ENCODE measurements around the gene CDC25A.
"Not testable (repeated sequence)": the region's sequence is repeated elsewhere in the genome, so short reads cannot be mapped to it uniquely, and the experiment has no call there.

The CDC25A gene

GRCh38 chr3:48215876-48216275 lies 27.7 kb upstream of the CDC25A start:
- Histone ChIP-seq H3F3A (ENCODE audit: control insufficient read depth, insufficient read depth) (no peaks in the 10 kb centered on the region), H3K36me3 (ENCODE audit: control insufficient read depth, low read length) (no peaks in the 10 kb centered on the region), H3K9me3 (ENCODE audit: control insufficient read depth, insufficient read depth, low read length) (no peaks in the 10 kb centered on the region), H3K4me1 (ENCODE audit: control insufficient read depth, low read length) (no peaks in the 10 kb centered on the region), H3K27ac (ENCODE audit: low read depth, low read length) (no peak overlapping the region), H3K4me3 (ENCODE audit: low read length) (no peak overlapping the region), H3K4me2 (ENCODE audit: low read length) (no peak overlapping the region), H3K27me3 (ENCODE audit: control insufficient read depth, low read length) (peaks cover 4% of the 10 kb centered on the region; the same call in 1 of the 2 replicates), H3K79me2 (ENCODE audit: control insufficient read depth, low read length) (no peaks in the 10 kb centered on the region), H3K9me2 (replicated peaks; ENCODE audit: control insufficient read depth, low read length) (no peaks in the 10 kb centered on the region), H4K20me1 (ENCODE audit: control insufficient read depth, insufficient read depth, low read depth, low read length) (no peaks in the 10 kb centered on the region)
- TF ChIP-seq CTCF (IDR thresholded peaks at IDR 0.05; ENCODE audit: low read depth, low read length, poor library complexity, severe bottlenecking) (no peak), EZH2phosphoT487 (IDR thresholded peaks at IDR 0.05; ENCODE audit: borderline replicate concordance, low read length) (no peak)

- TF ChIP-seq CTCF (IDR thresholded peaks at IDR 0.05; ENCODE audit: low read depth, low read length, poor library complexity, severe bottlenecking) (no peak), EZH2phosphoT487 (IDR thresholded peaks at IDR 0.05; ENCODE audit: borderline replicate concordance, low read length) (no peak)
- Histone ChIP-seq H3K36me3 (ENCODE audit: control insufficient read depth, low read length) (no peaks in the 10 kb centered on the region), H3K9me3 (ENCODE audit: control insufficient read depth, insufficient read depth, low read length) (no peaks in the 10 kb centered on the region), H3F3A (ENCODE audit: control insufficient read depth, insufficient read depth) (no peaks in the 10 kb centered on the region), H3K4me2 (ENCODE audit: low read length) (no peak overlapping the region), H3K27me3 (ENCODE audit: control insufficient read depth, low read length) (peaks cover 4% of the 10 kb centered on the region; the same call in 1 of the 2 replicates), H3K4me3 (ENCODE audit: low read length) (no peak overlapping the region), H3K9me2 (replicated peaks; ENCODE audit: control insufficient read depth, low read length) (no peaks in the 10 kb centered on the region), H4K20me1 (ENCODE audit: control insufficient read depth, insufficient read depth, low read depth, low read length) (no peaks in the 10 kb centered on the region), H3K4me1 (ENCODE audit: control insufficient read depth, low read length) (no peaks in the 10 kb centered on the region), H3K27ac (ENCODE audit: low read depth, low read length) (no peak overlapping the region), H3K79me2 (ENCODE audit: control insufficient read depth, low read length) (no peaks in the 10 kb centered on the region)
These were observed 27.2 kb upstream of the CDC25A start for GRCh38 chr3:48215466-48215865.

GRCh38 chr3:48215019-48215418 lies 26.8 kb upstream of the CDC25A start:
- no peak overlapping the region for H3K4me2 ChIP-seq (ENCODE audit: low read length)
- no peak overlapping the region for H3K4me3 ChIP-seq (ENCODE audit: low read length)
- no peaks in the 10 kb centered on the region for H3K9me3 ChIP-seq (ENCODE audit: control insufficient read depth, insufficient read depth, low read length)
- H3F3A ChIP-seq (ENCODE audit: control insufficient read depth, insufficient read depth) = no peaks in the 10 kb centered on the region
- H3K36me3 ChIP-seq (ENCODE audit: control insufficient read depth, low read length) = no peaks in the 10 kb centered on the region
- no peaks in the 10 kb centered on the region for H3K4me1 ChIP-seq (ENCODE audit: control insufficient read depth, low read length)
- H4K20me1 ChIP-seq (ENCODE audit: control insufficient read depth, insufficient read depth, low read depth, low read length) = no peaks in the 10 kb centered on the region
- H3K27ac ChIP-seq (ENCODE audit: low read depth, low read length) = no peak overlapping the region
- TF ChIP-seq CTCF (IDR thresholded peaks at IDR 0.05; ENCODE audit: low read depth, low read length, poor library complexity, severe bottlenecking) = no peak
- peaks cover 4% of the 10 kb centered on the region; the same call in 1 of the 2 replicates for H3K27me3 ChIP-seq (ENCODE audit: control insufficient read depth, low read length)
- H3K9me2 ChIP-seq (replicated peaks; ENCODE audit: control insufficient read depth, low read length) = no peaks in the 10 kb centered on the region
- H3K79me2 ChIP-seq (ENCODE audit: control insufficient read depth, low read length) = no peaks in the 10 kb centered on the region

GRCh38 chr3:48214225-48214624 lies 26.0 kb upstream of the CDC25A start:
- Histone ChIP-seq H3K4me3 (ENCODE audit: low read length) (no peak overlapping the region), H3K27me3 (ENCODE audit: control insufficient read depth, low read length) (peaks cover 4% of the 10 kb centered on the region; the same call in 1 of the 2 replicates), H3K4me1 (ENCODE audit: control insufficient read depth, low read length) (no peaks in the 10 kb centered on the region), H3K4me2 (ENCODE audit: low read length) (no peak overlapping the region), H3K9me3 (ENCODE audit: control insufficient read depth, insufficient read depth, low read length) (no peaks in the 10 kb centered on the region), H3K79me2 (ENCODE audit: control insufficient read depth, low read length) (no peaks in the 10 kb centered on the region), H3K36me3 (ENCODE audit: control insufficient read depth, low read length) (no peaks in the 10 kb centered on the region), H3F3A (ENCODE audit: control insufficient read depth, insufficient read depth) (no peaks in the 10 kb centered on the region), H3K9me2 (replicated peaks; ENCODE audit: control insufficient read depth, low read length) (no peaks in the 10 kb centered on the region), H3K27ac (ENCODE audit: low read depth, low read length) (no peak overlapping the region), H4K20me1 (ENCODE audit: control insufficient read depth, insufficient read depth, low read depth, low read length) (no peaks in the 10 kb centered on the region)
- no peak for TF ChIP-seq CTCF (IDR thresholded peaks at IDR 0.05; ENCODE audit: low read depth, low read length, poor library complexity, severe bottlenecking)
- TF ChIP-seq EZH2phosphoT487 (IDR thresholded peaks at IDR 0.05; ENCODE audit: borderline replicate concordance, low read length) = no peak

- H3K9me3 ChIP-seq (ENCODE audit: control insufficient read depth, insufficient read depth, low read length); H3K79me2 ChIP-seq (ENCODE audit: control insufficient read depth, low read length); H3K9me2 ChIP-seq (replicated peaks; ENCODE audit: control insufficient read depth, low read length); H3K4me3 ChIP-seq (ENCODE audit: low read length); H4K20me1 ChIP-seq (ENCODE audit: control insufficient read depth, insufficient read depth, low read depth, low read length); H3K36me3 ChIP-seq (ENCODE audit: control insufficient read depth, low read length); H3K27me3 ChIP-seq (ENCODE audit: control insufficient read depth, low read length); H3K4me2 ChIP-seq (ENCODE audit: low read length); H3K27ac ChIP-seq (ENCODE audit: low read depth, low read length); H3F3A ChIP-seq (ENCODE audit: control insufficient read depth, insufficient read depth); H3K4me1 ChIP-seq (ENCODE audit: control insufficient read depth, low read length): not testable (repeated sequence)
These were observed 23.6 kb upstream of the CDC25A start for GRCh38 chr3:48211776-48212175.

Data from DOHH2 (cell line).